GM18526 (cell line): ENCODE data around the gene PM20D2.

ENCODE experiments used
- POLR2A ChIP-seq: IDR thresholded peaks from 3 replicates; pipeline ENCODE4 v1.6.1; 2011; ENCODE audit not compliant: insufficient read length; ENCODE audit errors: extremely low read depth

The PM20D2 gene

DNA sequence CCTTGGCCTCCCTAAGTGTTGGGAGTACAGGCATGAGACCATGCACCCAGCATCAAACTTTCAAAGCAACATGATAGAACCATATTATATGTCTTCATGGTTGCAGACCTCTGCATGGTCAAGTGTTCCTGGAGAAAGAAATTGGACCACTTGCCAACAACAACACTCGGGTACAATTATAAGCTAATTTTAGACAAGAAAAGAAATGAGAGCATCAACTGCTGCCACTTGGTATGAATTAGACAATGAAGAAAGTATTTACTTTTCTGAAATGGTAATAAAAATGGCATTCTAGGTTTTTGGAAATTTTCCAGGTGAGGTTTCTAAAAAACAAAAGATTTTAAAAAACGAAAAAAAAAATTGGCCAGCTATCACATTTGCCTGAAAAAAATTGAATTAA is 7.7 kb upstream of the PM20D2 start:
- TF ChIP-seq POLR2A = no peak

DNA sequence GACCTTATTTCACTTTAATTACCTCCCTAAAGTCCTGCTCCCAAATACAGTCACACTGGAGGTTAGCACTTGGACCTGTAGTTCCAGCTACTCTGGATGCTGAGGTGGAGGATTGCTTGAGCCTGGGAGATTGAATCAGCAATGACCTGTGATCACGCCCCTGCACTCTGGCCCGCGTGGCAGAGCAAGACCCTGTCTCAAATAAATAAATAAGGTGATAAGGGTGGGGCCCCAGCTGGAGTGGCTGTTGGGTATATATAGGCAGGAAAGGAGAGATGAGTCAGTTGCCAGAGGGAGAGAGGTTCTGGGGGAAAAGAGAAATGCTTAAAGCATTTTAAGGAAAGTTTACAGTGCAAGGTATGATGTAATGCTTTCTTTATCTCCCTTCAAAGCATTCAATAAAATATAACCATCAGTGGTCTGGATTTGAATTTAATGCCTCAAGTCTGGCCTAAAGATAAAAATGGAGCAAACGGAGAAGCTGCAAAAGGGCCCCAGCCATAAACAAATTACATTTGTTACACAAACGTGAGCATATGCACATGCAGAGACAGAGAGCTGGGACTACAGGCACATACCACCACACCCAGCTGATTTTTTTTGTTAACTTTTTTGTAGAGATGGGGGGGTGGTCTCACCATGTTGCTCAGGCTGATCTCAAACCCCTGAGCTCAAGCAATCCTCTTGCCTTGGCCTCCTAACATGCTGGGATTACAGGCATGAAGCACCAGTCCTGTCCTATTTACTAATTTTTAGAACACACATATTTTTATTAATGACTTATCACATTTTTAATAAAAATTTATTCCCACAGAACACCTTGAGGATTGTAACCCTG is 6.1 kb upstream of the PM20D2 start:
- TF ChIP-seq POLR2A = no peak

DNA sequence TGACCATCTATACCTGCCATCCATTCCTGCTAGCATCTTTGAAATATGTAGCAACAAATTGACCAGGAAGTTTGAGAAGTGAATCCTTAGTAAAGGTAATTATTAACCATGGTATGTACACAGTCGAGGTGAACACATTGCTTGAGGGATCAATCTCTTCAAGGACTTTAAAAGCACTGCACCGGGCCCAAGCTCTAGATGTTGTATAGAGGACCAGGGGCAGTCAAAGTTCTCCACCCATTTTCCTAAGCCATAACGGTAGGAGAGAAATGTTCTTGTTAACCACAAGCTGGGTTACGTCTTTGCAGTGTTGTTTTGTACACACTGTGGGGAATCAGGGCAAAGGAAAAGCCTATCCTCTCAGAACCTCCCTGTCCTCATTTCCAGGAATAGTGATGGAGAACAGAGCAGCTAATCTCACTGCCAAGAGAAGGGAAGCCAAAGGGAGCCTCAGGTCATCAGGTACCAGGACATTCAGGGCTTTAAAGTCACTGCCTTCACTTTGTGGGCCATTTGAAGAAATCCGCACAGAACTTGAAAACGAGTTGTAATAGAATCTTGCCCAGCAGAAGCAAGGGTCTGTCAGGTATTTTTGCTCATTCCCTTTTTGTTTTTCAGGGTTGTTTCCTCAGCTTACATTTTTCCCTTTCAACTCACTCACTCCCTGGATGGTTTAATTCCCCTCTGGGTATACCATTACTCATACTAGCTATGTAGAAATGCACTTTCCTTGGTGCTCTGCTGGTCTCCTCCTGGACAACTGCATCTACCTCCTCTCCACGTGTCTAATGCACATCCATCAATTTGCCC is 5.3 kb upstream of the PM20D2 start:
- no peak for TF ChIP-seq POLR2A

DNA sequence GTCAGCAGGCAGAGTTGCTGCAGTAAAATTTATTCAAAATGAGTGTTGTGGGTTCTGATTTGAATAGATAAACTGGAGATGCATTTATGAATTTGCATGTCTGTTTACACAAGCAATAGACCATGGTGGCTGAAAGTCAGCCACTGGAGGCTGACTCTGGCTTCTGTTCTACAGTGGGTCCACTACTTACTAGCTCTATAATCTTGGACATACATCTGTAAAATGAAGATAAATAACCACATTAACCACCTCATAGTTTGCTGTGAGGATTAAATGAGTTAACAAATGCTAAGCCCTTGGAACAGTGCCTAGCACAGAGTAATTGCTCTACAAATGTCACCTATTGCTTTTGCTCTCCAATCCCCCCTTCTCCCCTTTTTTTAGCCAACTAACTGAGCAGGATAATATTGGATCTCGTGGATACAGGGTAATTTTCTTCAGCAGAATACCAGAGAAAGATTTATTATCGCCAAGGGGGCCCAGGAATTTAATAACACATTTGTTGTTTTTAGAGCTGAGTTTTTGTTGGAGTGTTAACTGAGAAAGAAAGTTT is 1.4 kb upstream of the PM20D2 start:
- TF ChIP-seq POLR2A = no peak

DNA sequence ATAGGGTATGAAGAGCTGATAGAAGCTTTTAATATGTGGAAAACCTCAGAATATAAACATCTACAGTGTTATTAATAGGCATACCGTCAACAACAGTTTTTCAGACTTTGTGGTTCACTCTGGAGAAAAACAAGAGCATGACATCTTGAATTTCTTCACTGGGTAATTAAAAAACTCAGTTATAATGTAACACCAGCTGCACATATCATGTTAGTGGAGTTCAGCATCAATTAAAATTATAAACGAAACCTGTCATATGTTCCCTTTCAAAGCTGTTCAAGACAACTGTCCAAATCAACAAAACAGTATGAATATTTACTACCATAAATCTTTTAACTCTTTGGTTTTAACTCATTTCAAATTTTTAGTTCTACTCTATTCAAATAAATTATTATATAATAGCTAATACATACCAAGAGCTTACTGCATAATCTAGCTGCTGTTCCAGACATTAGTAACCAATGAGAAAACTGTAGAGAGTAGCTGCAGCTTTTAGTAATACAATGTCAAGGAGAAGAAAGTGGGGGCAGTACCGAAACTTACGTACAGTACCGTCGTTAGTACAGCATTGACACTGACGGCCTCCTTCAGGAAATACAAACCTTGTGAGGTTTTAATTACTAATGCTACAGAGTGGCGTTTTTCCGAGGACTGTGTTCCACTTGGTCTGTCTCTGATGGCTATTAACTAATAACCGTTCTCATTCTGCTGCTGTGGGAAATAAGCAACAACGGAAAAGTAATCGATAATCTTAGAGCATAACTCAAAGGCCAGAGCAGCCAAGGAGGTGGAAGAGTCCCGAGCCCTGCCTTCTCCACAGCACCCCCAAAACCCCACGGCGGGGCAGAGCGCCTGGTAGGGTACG is 532 bp upstream of the PM20D2 start:
- TF ChIP-seq POLR2A = no peak

DNA sequence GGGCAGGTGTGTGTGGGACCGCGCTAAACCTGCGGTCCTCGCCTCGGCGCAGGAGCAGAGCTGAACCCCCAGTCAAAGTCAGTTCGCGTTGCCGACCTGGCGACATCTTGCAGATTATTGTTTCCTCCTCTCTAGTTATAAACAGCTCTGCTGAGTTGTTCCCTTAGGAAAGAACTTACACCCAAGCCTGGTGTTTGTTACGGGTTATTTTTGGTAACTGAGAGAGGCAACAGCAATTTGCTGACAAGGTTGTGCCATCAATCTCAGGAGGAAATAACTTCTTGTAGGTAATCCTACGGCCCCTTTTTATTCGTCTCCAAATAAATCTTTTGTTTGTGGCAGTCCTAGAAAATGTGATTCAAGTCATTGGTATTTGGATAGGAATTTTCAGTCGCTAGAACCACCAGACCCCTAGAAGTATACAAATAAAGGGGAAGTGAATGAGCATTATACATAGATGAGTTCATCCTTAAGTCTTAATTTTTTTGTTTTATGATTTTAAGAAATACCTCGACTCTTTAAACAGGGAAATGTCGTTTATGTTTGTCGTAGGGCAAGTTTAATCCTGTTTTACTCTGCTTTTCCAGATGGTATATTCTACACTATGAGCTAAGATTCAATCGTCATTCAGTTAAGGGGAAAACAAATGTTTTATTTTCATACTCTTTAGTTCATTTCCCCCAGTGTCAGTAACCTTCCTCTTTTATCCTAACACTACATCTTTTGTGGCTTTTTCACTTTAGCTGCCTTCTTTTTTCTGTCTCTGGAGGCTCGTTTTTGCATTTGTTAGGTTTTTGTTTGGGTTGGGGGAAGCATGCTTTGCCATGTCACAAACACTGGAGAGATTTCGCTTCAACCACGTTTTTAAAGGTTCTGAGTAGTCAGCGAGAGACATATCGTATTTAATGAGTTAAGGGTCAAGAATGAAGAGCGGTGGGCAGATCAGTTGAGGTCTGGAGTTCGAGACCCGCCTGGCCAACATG is 1.2 kb downstream of the PM20D2 start:
- TF ChIP-seq POLR2A = no peak

DNA sequence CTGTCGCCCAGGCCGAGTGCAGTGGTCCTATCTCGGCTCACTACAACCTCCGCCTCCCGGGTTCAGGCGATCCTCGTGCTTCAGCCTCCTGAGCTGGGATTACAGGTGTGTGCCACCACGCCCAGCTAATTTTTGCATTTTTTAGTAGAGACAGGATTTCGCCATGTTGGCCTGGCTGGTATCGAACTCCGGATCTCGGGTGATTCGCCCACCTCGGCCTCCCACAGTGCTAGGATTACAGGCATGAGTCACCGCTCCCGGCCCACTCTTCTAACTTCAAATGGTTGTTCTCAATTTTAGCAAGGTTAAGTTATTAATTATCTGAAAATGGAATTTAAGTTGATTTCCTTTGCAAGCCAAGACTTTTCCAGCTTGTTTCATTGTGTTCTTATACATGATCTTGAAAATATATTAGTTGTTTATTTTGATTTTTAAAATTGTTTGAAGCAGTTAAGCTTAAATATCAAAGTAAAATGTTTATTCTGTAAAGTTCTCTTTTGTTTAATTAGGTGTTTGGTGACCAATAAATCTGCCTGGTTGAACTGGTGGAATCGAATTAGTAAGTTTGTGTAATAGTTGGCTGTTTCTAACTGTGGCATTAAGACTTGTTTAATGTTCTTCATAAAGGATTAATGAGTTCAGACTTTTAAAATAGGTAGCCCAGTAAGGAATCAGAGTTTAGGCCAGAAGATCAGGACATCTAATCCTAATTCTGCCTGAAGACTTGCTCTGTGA is 2.3 kb downstream of the PM20D2 start:
- no peak for TF ChIP-seq POLR2A

DNA sequence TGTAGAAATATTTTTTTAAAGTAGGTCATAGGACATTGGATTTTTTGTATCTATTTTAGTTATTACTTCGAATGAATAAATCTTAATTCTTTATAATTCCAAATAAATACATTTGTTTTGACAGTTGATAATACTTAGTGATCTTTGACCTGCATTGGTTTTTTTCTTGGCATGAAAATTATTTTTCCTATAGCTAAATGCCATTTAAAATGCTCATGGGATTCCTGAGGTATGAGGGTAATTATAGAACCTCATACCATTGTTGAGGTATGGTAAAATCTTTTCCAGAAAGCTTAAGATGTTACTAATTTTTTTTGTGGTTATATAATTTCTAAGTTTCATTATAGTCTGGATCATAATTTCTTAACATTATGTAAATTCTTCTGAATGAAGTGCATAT is 8.3 kb downstream of the PM20D2 start:
- TF ChIP-seq POLR2A = no peak

DNA sequence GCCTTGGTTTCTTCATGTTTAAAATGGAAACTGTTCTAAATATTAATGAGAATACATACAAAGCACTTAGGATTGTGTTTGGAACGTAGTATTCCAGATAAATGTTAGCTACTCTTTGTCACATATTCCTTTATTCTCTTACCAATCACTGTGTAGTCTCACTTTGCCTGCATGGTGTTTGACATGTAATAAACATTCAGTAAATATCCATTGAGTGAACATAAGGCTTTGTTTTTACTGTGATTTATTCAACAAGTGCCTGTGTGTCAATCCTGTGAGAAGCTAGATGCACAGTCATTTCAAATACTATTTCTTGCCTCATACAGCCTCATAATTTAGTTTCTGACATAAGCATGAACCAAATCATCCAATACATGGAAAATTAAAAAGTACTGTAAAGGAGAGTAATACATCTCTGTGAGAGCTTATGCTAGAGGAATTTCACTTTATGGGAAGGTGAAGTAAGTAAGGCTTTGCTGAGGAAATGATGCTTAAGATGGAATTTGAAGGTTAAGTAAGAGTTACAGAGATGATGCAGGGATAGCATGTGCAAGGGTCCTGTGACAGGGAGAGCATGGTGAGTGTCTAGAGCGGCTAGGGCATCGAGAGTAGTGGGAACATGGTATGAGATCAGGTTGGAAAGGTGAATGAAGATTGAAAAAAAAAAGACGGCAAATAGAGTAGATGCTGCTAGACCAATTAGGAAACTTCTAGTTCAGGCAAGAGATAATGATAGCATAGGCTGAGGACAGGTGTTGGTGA is 14.7 kb downstream of the PM20D2 start:
- no peak for TF ChIP-seq POLR2A

DNA sequence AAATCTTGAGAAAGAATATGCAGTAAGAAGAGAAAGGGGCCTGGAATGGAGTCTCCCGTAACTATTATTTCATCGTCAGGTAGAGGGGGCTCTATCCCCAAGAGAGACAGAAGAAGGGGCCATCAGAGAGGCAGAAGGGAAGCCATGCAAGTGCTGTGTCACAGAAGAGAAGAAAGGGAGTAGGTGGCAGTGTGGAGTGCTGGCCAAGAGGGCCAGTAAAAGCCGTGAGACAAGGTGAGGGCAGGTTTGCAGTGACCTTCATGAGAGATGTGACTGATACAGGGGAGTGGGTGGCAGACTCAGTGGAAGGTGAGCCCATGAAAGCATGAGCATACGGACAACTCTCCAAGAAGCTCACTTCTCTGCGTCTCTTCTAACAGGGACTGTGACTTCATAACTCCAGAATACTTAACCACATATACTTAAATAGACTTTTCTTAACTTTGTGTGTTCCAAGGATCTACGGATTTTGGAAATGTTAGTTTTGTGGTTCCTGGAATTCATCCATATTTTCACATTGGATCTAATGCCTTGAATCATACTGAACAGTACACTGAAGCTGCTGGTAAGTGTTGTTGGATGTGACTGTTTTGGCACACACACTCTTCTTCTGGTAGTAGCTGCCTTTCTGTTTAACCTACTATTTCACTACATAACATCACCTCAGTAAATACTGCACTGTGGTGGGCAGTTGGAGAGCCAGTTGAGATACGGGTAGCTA is 15.6 kb downstream of the PM20D2 start:
- TF ChIP-seq POLR2A = no peak

DNA sequence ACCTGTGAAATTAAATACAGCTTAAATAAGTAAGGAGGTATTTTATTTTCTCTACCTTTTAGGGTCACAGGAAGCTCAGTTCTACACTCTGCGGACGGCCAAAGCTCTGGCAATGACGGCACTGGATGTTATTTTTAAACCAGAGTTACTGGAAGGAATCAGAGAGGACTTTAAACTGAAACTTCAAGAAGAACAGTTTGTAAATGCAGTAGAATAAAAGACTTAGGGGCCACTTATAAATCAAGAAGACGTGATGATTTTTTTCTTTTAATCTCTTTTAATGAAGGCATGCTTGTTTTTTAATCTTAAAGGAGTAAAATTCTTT is 16.2 kb downstream of the PM20D2 start:
- TF ChIP-seq POLR2A = no peak

DNA sequence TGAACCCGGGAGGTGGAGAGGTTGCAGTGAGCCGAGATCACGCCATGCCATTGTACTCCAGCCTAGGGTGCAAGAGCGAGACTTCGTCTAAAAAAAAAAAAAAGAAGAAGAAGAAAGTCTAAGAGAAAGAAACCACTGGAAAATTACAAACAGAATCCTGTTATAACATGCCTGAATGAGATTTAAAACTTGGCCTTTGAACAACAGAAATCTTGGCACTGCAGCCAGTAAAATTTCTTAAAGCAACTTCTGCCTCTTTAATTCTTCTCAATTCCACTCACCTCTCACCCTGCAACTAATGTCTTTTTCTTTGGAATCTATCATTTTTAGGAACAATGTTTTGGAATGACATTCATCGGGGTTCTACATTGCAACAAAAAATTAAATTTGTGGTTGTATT is 26.3 kb downstream of the PM20D2 start:
- no peak for TF ChIP-seq POLR2A

DNA sequence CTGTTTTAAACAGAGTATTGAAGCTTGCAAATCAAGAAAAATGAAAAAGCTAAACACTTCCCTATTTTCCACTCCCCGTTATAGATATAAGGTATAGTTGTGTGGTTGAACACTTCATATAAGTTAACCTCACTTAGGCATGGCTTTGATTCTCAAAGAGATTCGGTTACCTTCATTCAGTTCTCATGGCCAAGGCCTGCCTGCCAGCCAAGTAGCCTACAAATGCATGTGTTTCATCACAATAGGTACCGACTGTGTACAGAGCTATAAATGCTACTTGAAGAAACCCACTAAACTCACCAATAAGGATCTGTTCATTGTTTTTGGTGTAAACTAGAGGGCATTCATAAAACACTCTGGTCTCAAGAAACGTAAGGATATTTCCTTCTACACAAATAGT is 27.8 kb downstream of the PM20D2 start:
- TF ChIP-seq POLR2A = no peak

DNA sequence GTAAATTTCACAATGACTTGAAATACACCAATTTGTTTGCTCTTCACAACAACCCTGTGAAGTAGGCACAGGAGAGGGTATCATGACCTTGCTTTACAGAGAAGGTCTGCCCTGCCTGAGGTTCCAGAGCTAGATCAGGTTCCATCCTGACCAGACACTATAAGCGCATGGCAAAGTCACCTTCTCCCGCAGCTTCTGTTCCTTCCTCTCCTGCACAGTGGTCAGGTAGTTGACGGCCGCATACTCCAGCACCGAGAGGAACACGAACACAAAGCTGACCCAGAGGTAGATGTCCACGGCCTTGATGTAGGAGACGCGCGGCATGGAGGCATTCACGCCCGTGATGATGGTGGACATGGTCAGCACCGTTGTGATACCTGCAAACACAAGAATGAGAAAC is 34.3 kb downstream of the PM20D2 start:
- TF ChIP-seq POLR2A = no peak
